ENCODE data around the gene TAOK3. TPM values are rescaled to one million over a fixed set of nuclear protein-coding genes. Genes with fewer than 3 reads are reported as not detected.
"Not testable (repeated sequence)": the region's sequence is repeated elsewhere in the genome, so short reads cannot be mapped to it uniquely, and the experiment has no call there.

The TAOK3 gene
- total RNA-seq, 1 donor from 2014 or later, result 18.3 TPM

DNA sequence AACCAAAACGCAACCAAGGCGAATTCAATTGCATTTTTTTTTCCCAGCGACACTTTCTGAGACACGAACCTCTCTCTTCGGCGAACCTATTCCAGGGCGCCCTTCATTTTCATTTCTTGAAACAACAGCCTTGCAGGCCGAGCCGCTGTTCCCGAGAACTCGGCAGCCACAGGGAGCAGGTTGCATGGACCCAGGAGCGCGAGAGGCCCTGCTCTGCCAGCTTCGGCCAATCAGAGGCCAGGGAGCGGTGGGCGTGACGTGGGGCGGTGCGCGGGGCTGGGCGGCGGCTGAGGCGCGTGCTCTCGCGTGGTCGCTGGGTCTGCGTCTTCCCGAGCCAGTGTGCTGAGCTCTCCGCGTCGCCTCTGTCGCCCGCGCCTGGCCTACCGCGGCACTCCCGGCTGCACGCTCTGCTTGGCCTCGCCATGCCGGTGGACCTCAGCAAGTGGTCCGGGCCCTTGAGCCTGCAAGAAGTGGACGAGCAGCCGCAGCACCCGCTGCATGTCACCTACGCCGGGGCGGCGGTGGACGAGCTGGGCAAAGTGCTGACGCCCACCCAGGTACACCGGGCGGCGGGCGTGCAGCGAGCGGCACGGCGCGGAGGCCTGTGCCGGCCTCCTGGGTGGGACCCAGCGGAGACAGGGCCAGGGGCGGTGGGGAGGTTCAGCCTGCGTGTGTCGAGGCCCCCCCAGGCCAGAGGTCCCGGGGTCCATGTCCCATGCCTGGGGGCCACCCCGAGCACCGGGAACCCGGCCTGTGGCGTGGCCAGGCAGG, 236.7 kb downstream of the TAOK3 start, which contains the start of gene PEBP1:
Gene PEBP1 (plus strand): TSS at position 337 of the 771 bp plus-strand sequence. CDS start 86 bp downstream, at position 423.
- DNase-seq (ENCODE audit: low spot score), result peak; percentile 98
- Mint-ChIP-seq H3K4me3 (ENCODE audit: unreplicated experiment) (peak within 1 kb of the TSS; percentile 97), H3K27ac (ENCODE audit: unreplicated experiment) (peak within 1 kb of the TSS; percentile 98), H3K9me3 (ENCODE audit: low read depth) (no peaks in the 10 kb centered on the region), H3K4me1 (ENCODE audit: low read depth) (peaks cover 44% of the 10 kb centered on the region), H3K27me3 (ENCODE audit: low read depth) (no peaks in the 10 kb centered on the region), H3K36me3 (ENCODE audit: low read depth) (peaks cover 10% of the 10 kb centered on the region)
- TF ChIP-seq, protein P1, sequence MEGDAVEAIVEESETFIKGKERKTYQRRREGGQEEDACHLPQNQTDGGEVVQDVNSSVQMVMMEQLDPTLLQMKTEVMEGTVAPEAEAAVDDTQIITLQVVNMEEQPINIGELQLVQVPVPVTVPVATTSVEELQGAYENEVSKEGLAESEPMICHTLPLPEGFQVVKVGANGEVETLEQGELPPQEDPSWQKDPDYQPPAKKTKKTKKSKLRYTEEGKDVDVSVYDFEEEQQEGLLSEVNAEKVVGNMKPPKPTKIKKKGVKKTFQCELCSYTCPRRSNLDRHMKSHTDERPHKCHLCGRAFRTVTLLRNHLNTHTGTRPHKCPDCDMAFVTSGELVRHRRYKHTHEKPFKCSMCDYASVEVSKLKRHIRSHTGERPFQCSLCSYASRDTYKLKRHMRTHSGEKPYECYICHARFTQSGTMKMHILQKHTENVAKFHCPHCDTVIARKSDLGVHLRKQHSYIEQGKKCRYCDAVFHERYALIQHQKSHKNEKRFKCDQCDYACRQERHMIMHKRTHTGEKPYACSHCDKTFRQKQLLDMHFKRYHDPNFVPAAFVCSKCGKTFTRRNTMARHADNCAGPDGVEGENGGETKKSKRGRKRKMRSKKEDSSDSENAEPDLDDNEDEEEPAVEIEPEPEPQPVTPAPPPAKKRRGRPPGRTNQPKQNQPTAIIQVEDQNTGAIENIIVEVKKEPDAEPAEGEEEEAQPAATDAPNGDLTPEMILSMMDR (IDR thresholded peaks at IDR 0.05), result peak; percentile 22

DNA sequence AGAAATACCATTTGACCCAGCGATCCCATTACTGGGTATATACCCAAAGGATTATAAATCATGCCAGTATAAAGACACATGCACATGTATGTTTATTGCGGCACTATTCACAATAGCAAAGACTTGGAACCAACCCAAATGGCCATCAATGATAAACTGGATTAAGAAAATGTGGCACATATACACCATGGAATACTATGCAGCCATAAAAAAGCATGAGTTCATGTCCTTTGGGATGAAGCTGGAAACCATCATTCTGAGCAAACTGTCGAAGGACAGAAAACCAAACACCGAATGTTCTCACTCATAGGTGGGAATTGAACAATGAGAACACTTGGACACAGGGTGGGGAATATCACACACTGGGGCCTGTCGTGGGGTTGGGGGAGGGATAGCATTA, 243.3 kb downstream of the TAOK3 start:
- not testable (repeated sequence) for H3K27ac Mint-ChIP-seq (ENCODE audit: unreplicated experiment); H3K36me3 Mint-ChIP-seq (ENCODE audit: low read depth); H3K4me3 Mint-ChIP-seq (ENCODE audit: unreplicated experiment); H3K4me1 Mint-ChIP-seq (ENCODE audit: low read depth); H3K9me3 Mint-ChIP-seq (ENCODE audit: low read depth); H3K27me3 Mint-ChIP-seq (ENCODE audit: low read depth); DNase-seq (ENCODE audit: low spot score)

DNA sequence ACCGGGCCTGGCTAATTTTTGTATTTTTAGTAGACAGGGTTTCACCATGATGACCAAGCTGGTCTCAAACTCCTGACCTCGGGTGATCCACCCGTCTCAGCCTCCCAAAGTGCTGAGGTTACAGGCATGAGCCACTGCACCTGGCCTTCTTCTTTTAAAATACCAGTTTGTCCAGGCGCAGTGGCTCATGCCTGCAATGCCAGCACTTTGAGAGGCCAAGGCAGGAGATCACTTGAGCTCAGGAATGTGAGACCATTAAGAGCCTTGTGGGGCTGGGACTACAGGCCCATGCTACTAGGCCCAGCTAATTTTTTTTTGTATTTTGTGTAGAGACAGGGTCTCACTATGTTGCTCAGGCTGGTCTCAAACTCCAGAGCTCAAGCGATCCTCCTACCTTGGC, 244.8 kb downstream of the TAOK3 start:
- TF ChIP-seq, protein P1 (IDR thresholded peaks at IDR 0.05), result no peak
- Mint-ChIP-seq H3K27me3 (ENCODE audit: low read depth) (no peaks in the 10 kb centered on the region), H3K4me1 (ENCODE audit: low read depth) (peaks cover 9% of the 10 kb centered on the region), H3K4me3 (ENCODE audit: unreplicated experiment) (no peak overlapping the region), H3K9me3 (ENCODE audit: low read depth) (no peaks in the 10 kb centered on the region), H3K36me3 (ENCODE audit: low read depth) (no peaks in the 10 kb centered on the region), H3K27ac (ENCODE audit: unreplicated experiment) (no peak overlapping the region)
- peak; percentile 8 for DNase-seq (ENCODE audit: low spot score)

DNA sequence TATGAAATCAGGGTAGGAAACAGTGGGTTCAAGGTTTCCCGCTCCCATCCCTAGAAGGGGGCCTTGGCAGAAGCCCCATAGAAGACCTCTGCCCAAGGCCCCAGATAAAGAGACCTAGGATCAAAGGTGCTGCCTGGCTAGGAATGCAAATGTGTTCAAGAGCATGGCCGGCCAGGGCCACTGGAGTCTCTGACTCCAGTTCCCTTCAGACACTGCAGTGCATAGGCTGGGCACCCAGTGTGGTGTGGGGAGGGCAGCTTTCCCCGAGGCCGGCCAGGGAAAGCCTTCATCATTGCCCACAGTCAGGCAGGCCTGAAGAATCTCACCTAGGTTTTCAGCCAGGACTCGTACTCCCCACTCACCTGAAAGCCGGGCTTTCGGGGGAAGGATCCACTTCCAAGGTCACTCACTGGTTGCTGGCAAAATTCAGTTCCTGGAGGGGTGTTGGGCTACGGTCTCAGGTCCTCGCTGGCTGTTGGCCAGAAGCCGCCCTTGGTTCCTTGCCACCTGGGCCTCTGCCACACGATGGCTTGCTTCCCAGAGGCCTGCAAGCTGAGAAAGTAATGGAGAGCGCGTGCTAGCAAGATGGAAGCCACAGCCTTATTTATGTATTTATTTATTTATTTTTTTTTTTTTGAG, 246.5 kb downstream of the TAOK3 start:
- H3K4me3 Mint-ChIP-seq (ENCODE audit: unreplicated experiment), result no peak overlapping the region
- H3K36me3 Mint-ChIP-seq (ENCODE audit: low read depth), result no peaks in the 10 kb centered on the region
- H3K9me3 Mint-ChIP-seq (ENCODE audit: low read depth), result no peaks in the 10 kb centered on the region
- peak; percentile 53 for DNase-seq (ENCODE audit: low spot score)
- no peaks in the 10 kb centered on the region for H3K27me3 Mint-ChIP-seq (ENCODE audit: low read depth)
- H3K4me1 Mint-ChIP-seq (ENCODE audit: low read depth), result peaks cover 2% of the 10 kb centered on the region
- TF ChIP-seq, protein P1 (IDR thresholded peaks at IDR 0.05), result no peak
- H3K27ac Mint-ChIP-seq (ENCODE audit: unreplicated experiment), result no peak overlapping the region

DNA sequence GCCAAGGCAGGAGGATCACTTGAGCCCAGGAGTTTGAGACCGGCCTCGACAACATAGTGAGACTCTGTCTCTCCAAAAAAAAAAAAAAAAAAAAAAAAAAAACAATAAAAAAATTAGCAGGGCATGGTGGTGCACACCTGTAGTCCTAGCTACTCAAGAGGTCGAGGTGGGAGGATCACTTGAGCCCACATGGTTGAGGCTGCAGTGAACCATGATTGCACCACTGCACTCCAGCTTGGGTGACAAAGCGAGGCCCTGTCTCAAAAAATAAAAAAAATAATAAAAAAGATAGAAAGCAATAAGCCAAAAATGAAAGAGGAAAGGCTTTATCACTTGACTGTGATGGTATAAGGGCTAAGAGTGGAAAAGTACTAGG, 247.0 kb downstream of the TAOK3 start:
- Mint-ChIP-seq H3K9me3 (ENCODE audit: low read depth) (no peaks in the 10 kb centered on the region), H3K4me1 (ENCODE audit: low read depth) (peaks cover 7% of the 10 kb centered on the region), H3K4me3 (ENCODE audit: unreplicated experiment) (no peak overlapping the region), H3K27me3 (ENCODE audit: low read depth) (no peaks in the 10 kb centered on the region), H3K27ac (ENCODE audit: unreplicated experiment) (no peak overlapping the region), H3K36me3 (ENCODE audit: low read depth) (no peaks in the 10 kb centered on the region)
- DNase-seq (ENCODE audit: low spot score), result no peak
- TF ChIP-seq, protein P1 (IDR thresholded peaks at IDR 0.05), result no peak
